K562 (cell line): ENCODE data around the gene LY6G6D. TPM values are rescaled to one million over a fixed set of nuclear protein-coding genes. Genes with fewer than 3 reads are reported as not detected.

Source experiments
- AFF1 ChIP-seq, 2 experiments: fragments of 450-650 bp; IDR thresholded peaks; 2 replicates each; pipeline ENCODE4 v1.6.1; 2018; ENCODE audit warnings: mild to moderate bottlenecking in 2 of 2, low read depth in 1 of 2; ENCODE audit not compliant: partially characterized antibody in 2 of 2
- ATF1 ChIP-seq, 2 experiments: fragments of 450-650 bp in 1 of 2; IDR thresholded peaks; 2 replicates each; pipeline ENCODE4 v1.6.1; 2016; ENCODE audit warnings: missing compliant biosample characterization in 1 of 2, missing genetic modification characterization in 1 of 2
- CBFB ChIP-seq: sonication (generic); formaldehyde crosslinking; IDR thresholded peaks from 2 replicates; pipeline ENCODE4 v1.4.0; 2020; ENCODE audit warnings: mild to moderate bottlenecking, missing genetic modification reagents
- E2F5 ChIP-seq: sonication (generic); formaldehyde crosslinking; IDR thresholded peaks from 2 replicates; pipeline ENCODE4 v1.8.0; 2022; ENCODE audit warnings: mild to moderate bottlenecking, missing genetic modification reagents
- EP300 ChIP-seq: IDR thresholded peaks from 2 replicates; pipeline ENCODE4 v1.6.1; 2012; ENCODE audit warnings: low read length, improper control_type of control experiment
- ETS1 ChIP-seq: conservative IDR thresholded peaks from 2 replicates; pipeline ENCODE4 v1.6.1; 2011; ENCODE audit warnings: low read depth, mild to moderate bottlenecking, low read length; ENCODE audit not compliant: control insufficient read depth
- FOXA3 ChIP-seq, 2 experiments: fragments of 450-650 bp in 1 of 2; sonication (generic) in 1 of 2; formaldehyde crosslinking; IDR thresholded peaks in 1 of 2; conservative IDR thresholded peaks in 1 of 2; 2 replicates each; pipeline versions ENCODE4 v1.4.0 to v1.8.0; 2020 to 2022; ENCODE audit warnings: mild to moderate bottlenecking in 2 of 2, missing genetic modification reagents in 1 of 2
- GATA2 ChIP-seq: sonication (generic); formaldehyde crosslinking; IDR thresholded peaks from 2 replicates; pipeline ENCODE4 v1.4.0; 2020; ENCODE audit warnings: mild to moderate bottlenecking, missing genetic modification reagents
- RBM34 ChIP-seq: fragments of 200-400 bp; formaldehyde crosslinking; IDR thresholded peaks from 2 replicates; pipeline ENCODE4 v1.6.1; 2018; ENCODE audit warnings: low read length, borderline replicate concordance; ENCODE audit not compliant: insufficient read depth
- SMAD4 ChIP-seq: fragments of 250-450 bp; sonication (Bioruptor Pico); conservative IDR thresholded peaks from 2 replicates; pipeline ENCODE4 v1.8.0; 2021; ENCODE audit warnings: inconsistent platforms, mild to moderate bottlenecking, moderate library complexity
- SP2 ChIP-seq: IDR thresholded peaks from 2 replicates; pipeline ENCODE4 v1.6.1; 2011; ENCODE audit warnings: mild to moderate bottlenecking, low read depth, low read length, moderate library complexity; ENCODE audit not compliant: poor library complexity, severe bottlenecking; ENCODE audit errors: extremely low read depth
- SREBF2 ChIP-seq: sonication (generic); formaldehyde crosslinking; IDR thresholded peaks from 2 replicates; pipeline ENCODE4 v1.4.0; 2020; ENCODE audit warnings: mild to moderate bottlenecking, missing genetic modification reagents
- TRIM24 ChIP-seq, 2 experiments: fragments of 450-650 bp; IDR thresholded peaks; 2 replicates each; pipeline ENCODE4 v1.6.1; 2016
- XRCC4 ChIP-seq: IDR thresholded peaks from one replicate; pipeline ENCODE4 v1.6.1; 2011; ENCODE audit not compliant: insufficient read depth, insufficient read length; ENCODE audit errors: extremely low read depth
- ZFP91 ChIP-seq: sonication (generic); formaldehyde crosslinking; IDR thresholded peaks from 2 replicates; pipeline ENCODE4 v1.8.0; 2022; ENCODE audit warnings: mild to moderate bottlenecking, missing genetic modification reagents
- ZKSCAN1 ChIP-seq: fragments of 150-350 bp; IDR thresholded peaks from 2 replicates; pipeline ENCODE4 v1.6.1; 2016; ENCODE audit warnings: low read depth, low read length
- ZNF217 ChIP-seq: sonication (generic); formaldehyde crosslinking; IDR thresholded peaks from 2 replicates; pipeline ENCODE4 v1.8.0; 2022; ENCODE audit warnings: mild to moderate bottlenecking, missing genetic modification reagents
- ZNF57 ChIP-seq: fragments of 450-650 bp; formaldehyde crosslinking; IDR thresholded peaks from 2 replicates; pipeline ENCODE4 v1.4.0; 2020; ENCODE audit warnings: mild to moderate bottlenecking, moderate library complexity
- ZSCAN32 ChIP-seq: fragments of 450-650 bp; formaldehyde crosslinking; IDR thresholded peaks from 2 replicates; pipeline ENCODE4 v1.4.0; 2020; ENCODE audit warnings: mild to moderate bottlenecking, moderate library complexity
- polyA plus RNA-seq, 8 experiments: library from polyadenylated mRNA; depleted of rRNA in 4 of 8; stranded (reverse) in 5 of 8; unstranded in 3 of 8; fragments of >200 nt; fragmentation: Nextera tagmentation in 2 of 8; fragmentation: Illumina TruSeq in 1 of 8; extraction: Ambion mirVana in 2 of 8; extraction: Trizol in 1 of 8; gene quantifications; 2 replicates each; pipeline versions ENCODE4 v1.2.1 to v1.2.3, GENCODE V29; 2011 to 2014; ENCODE audit warnings: inconsistent platforms in 1 of 8, missing spikeins in 1 of 8
- total RNA-seq, 7 experiments: library from RNA; depleted of rRNA in 6 of 7; stranded (reverse); fragments of >200 nt in 6 of 7; fragmentation: Illumina TruSeq in 2 of 7; extraction: Trizol in 2 of 7; gene quantifications; 2 replicates each; pipeline versions ENCODE4 v1.2.1 to v1.2.3, GENCODE V29; 2011 to 2021; ENCODE audit warnings: low replicate concordance in 1 of 7

Gene LY6G6D
- total and polyA plus RNA-seq, 9 of the 15 experiments (the other 6 are each of a cell fraction or from before 2014, with no cell fraction given): 0.30 to 0.38 TPM; not detected in 7

GRCh38 chr6:31734821-31735406, 19.8 kb downstream of the LY6G6D start (continued):
- 0 out of 2 replicates have a peak, but pooled peaks have one; percentile 73 for TF ChIP-seq ZNF57 (CRISPR knock-in tag)
- TF ChIP-seq ATF1 (CRISPR knock-in tag; IDR thresholded peaks at IDR 0.05): no peak
- peak; percentile 82; the same call in 1 of the 2 replicates for TF ChIP-seq ATF1 (tag; IDR thresholded peaks at IDR 0.05)
- peak in 1 of 2 experiments; percentile 79 for TF ChIP-seq TRIM24 (IDR thresholded peaks at IDR 0.05)
- 0 out of 2 replicates have a peak, but pooled peaks have one; percentile 6 for TF ChIP-seq ZSCAN32 (CRISPR knock-in tag)
- 0 out of 2 replicates have a peak, but pooled peaks have one; percentile 60 for TF ChIP-seq ZFP91 (CRISPR knock-in tag)
- TF ChIP-seq E2F5 (CRISPR knock-in tag): peak; percentile 84
- peak; percentile 62 to 72 for TF ChIP-seq AFF1 (IDR thresholded peaks at IDR 0.05; ENCODE audit: low read depth in 1 of 2, partially characterized antibody in 2 of 2)
- TF ChIP-seq GATA2 (CRISPR knock-in tag): no peak
- no peak for TF ChIP-seq RBM34
- TF ChIP-seq SREBF2 (CRISPR knock-in tag): no peak
- TF ChIP-seq FOXA3 (CRISPR knock-in tag; conservative IDR thresholded peaks at IDR 0.05 in 1 of 2, IDR thresholded peaks at IDR 0.05 in 1 of 2): 0 out of 4 replicates have a peak, but pooled peaks of 1 of the 2 experiments have one; percentile 4
- TF ChIP-seq CBFB (CRISPR knock-in tag): peak; percentile 72; the same call in 1 of the 2 replicates
- TF ChIP-seq EP300: peak; percentile 88
- peak; percentile 62; the same call in 1 of the 2 replicates for TF ChIP-seq SMAD4 (CRISPR knock-in tag)
- TF ChIP-seq SP2: no peak
- peak; percentile 70; the same call in 1 of the 2 replicates for TF ChIP-seq ZKSCAN1
- TF ChIP-seq ZNF217 (CRISPR knock-in tag): no peak
- TF ChIP-seq XRCC4: no peak
- TF ChIP-seq ETS1: no peak
